Fibroblast of the conjunctiva (primary cell): Measurements from ENCODE around the gene SHANK1.

Experiments
- DNase-seq: peaks from one replicate; pipeline ENCODE4 v3.0.0-alpha.2; 2010; ENCODE audit warnings: low read depth

SHANK1 gene

DNA sequence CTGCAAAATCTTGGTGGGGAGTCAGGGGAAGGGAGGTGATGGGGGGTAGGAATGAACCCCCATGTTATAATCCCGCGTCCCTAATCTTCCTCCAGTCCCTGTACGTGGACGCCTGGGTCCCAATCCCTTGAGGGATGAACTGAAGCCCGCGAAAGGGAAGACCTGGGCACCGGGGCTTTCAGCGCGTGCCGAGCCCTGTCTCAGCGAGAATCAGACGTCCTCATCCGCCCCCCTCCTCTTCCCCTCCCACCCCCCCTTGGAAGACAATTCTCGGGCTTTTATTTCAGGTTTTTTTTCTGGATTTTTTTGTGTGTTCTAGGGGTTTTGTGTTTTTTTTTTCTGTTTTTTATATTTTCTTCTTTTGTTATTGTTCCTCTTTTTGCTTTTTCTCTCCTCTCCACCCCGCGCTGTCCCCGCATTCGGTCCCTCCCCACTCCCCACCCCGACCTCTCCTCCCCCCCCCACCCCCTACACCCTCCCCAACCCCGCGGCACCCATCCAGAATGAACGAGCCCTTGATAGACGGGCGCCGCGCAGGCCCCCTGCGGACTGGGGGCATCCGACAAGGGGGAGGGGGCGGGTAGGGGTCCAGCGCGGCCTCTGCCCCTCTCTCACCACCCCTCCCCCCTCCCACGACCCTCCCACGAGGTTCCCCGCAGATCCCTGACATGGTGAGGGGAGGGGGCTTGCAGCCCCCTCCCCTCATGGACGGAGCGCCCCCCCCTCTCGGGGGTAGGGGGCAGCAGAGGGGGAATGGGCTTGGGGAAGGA is 60.1 kb downstream of the SHANK1 start:
- DNase-seq = no peak

DNA sequence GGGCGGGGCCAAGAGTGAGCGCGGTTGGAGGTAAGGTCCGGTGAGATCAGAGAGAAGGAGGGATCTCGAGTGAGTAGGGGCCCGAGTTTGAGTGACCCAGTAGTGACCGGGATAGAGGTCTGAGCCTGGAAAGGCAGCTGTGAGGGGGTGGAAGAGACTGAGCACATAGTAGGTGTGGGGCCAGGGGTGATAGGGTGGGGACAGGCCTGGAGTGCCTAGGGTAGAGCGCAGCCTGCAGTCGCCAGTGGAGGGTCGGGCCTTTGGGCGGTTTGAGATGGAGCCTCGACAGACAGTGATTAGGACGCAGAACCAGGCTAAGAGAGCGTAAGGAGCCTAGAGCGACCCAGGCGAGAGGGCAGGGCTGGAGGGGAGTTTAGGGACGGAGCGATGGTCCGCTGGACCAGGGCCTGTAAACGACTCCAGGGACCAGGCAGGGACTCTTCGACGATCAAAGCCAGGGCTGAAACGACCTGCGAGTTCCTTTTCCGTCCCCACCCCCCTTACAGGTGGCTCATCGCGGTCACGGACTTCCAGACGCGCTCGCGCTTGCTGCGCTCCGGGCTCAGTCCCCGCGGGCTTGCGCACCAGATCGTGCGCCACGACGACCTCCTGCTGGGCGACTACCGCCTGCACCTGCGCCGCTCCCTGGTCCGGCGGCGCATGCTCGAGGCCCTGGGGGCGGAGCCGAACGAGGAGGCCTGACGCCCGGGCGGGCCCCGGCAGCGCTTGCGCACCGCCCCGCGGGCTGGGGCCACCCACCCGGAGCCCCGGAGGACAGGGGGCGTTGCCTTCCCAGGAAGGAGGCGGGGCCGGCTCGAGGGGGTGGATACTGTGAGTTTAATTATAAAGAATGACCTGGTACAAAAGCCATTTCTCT is 60.9 kb downstream of the SHANK1 start:
- DNase-seq = no peak

DNA sequence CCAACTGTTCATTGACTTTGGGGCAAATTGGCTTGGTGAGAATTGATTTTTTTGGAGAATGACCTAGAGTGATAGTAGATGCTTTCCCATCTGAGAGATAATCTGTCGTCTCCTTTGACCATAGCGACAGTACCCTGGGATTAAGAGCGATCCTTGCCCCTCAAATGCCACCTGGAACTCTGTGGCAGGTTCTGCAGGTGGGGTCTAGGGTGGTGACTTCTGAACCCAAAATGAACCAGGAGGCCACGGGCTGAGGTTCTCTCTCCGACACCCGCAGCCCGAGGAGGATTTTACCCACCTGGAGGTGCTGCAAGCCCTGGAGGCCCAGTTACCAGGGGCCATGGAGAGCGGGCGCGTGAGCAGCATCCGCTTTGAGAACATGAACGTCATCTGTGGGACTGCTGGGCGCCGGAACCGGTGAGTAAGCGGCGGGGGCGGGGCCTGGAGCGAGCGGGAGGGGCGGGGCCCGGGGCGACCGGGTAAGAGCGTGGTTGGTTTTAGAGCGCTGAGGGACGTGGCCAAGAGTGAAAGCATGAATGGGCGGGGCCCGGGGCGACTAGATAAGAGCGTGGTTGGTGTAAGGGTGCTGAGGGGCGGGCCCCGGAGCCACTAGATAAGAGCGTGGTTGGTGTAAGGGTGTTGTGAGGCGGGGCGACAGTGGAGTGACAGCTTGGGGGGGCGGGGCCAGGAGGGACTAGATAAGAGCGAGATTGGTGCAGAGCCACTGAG is 61.7 kb downstream of the SHANK1 start:
- peak; percentile 93 for DNase-seq

DNA sequence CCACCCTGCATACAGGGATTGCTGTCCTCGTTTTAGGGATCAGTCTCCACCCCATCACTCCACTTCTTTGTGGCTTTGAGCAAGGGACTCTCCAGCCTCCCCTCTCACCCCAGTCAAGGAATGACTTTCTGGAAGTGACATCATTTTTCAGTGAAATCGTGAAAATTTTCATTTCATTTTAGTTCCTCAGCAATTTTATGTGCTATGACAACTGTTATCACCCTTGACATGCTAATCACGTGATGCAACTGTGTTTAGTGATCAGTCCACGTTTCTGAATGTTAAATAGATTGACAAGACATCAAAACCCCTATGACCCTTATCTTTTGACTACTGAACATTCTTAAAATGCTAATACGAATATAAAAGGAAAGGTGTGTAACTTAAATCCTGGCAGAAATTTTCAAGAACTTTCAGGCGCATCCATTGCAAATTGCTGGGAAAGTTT is 62.4 kb downstream of the SHANK1 start:
- no peak for DNase-seq

- no peak for DNase-seq
These were observed 64.7 kb downstream of the SHANK1 start for GRCh38 chr19:50654882-50655281.

DNA sequence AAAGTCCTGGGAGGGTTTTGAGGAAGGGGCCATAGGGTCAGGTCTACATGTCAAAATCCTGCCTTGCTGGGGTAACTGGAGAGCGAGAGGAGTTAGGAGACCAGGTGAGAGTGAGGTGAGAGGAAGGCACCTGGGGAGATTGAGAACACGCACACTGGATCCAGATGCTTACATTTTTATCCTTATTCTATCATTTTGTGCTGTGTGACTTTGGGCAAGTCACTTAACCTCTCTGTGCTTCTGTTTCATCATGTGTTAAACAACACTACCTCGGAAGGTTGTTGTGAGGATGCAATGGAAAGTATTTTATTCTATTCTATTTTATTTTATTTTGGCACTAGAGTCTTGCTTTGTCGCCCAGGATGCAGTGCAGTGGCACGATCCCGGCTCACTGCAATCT is 66.9 kb downstream of the SHANK1 start:
- DNase-seq = no peak

DNA sequence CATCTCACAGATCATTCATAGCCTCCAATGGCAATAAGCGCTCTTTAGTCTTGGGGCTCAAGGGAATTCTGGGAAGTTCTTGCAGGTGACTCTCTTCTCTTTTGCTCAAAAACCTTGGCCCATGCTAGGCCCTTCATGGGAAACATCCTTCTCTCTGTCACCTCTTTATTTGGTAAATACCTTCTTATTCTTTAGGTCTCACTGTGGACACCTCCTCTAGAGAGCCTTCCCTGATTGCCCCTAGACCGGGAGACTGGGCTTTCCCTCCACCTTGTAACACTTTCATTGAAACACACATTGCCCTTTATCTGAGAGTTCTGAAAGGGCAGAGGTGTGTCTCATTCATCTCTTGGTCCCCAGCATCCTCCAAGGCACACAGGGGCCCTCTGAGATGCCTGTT is 68.4 kb downstream of the SHANK1 start:
- DNase-seq = no peak

DNA sequence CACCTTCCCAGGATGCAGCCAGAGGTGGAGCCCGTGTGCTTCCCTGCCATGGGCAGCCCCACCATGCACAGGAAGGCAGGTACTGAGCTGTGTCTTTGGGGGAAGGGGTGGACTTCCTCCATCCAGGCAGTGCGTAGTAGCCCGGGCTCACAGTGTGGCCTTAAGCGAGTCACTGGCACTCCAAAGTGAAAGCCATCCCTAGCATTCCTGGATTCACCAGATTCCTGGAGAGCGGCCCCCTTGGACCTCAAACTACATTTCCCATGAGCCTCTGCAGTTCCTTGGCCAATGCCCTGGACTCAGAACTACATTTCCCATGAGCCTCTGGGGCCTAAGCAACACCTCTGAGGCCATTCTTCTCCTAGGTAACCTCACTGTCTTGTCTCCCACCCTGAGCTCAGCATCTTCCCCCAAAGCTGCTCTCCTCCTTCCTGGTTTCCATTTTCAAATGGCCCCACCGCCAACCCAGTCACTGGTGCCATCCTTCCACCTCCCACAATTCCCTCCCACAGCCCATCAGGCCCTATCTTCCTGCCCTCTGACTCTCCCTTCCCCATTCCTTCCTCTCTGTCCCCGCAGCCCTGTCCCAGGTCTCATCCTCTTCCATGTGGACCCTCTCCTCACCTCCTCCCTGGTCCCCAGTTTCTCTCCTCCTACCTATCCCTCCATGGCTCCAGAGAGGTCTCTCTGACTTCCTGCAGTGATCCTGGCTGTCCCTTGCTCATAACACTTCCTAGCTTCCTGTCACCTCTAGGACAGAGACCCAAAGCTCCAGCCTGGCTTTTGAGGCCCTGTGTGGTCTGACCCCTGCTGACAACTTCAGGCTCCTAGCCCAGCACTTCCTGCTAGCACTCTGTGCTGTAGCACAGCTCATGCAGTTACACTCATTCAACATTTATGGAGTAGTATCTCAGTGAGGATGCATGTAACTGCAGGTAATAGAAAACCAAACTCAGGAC is 69.9 kb downstream of the SHANK1 start, which contains the start of gene C19orf81:
C19orf81 (plus strand) TSS at position 13 of the 959 bp plus-strand sequence; CDS start at position 13, 0 bp downstream.
- DNase-seq = no peak

DNA sequence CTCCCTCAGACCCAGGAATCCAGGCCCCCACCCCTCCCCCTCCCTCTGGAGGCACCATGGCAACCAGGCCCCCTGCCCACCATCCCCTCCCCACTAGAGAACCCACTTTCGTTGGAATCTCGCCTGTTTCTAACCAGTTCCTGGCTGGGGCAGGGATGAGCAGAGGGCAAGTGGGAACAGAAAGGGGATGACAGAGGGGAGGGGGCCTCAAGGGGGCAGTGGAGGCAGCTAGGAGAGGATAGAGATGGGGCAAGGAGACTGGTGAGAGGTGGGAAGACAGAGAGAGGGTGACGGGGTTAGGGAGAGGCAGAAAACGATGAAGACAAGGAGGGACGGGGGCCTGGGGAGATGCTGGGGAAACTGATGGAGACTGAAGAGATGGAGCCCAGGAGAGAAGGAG is 70.9 kb downstream of the SHANK1 start:
- DNase-seq = no peak

GRCh38 chr19:50647879-50648615 is 71.6 kb downstream of the SHANK1 start:
- no peak for DNase-seq

- peak; percentile 29 for DNase-seq
These were observed 73.4 kb downstream of the SHANK1 start for GRCh38 chr19:50646074-50646807.

DNA sequence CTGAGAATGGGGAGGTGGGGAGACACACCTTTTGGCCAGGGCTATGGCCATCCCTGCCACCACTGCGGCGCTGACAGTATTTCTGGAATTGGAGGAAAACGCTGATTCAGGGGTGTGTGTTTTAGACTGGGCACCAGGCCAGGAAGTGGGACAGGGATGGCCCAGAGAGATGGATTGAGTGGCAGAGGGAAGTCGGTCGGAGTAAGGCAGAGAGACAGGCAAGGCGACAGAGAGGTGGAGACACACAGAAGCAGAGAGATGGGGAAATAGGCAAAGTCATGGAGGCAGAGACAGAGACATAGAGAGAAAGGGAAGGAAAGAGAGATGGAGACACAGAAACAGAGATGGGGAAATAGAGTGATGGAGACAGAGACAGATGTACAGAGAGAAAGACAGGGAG is 74.5 kb downstream of the SHANK1 start:
- DNase-seq = no peak

DNA sequence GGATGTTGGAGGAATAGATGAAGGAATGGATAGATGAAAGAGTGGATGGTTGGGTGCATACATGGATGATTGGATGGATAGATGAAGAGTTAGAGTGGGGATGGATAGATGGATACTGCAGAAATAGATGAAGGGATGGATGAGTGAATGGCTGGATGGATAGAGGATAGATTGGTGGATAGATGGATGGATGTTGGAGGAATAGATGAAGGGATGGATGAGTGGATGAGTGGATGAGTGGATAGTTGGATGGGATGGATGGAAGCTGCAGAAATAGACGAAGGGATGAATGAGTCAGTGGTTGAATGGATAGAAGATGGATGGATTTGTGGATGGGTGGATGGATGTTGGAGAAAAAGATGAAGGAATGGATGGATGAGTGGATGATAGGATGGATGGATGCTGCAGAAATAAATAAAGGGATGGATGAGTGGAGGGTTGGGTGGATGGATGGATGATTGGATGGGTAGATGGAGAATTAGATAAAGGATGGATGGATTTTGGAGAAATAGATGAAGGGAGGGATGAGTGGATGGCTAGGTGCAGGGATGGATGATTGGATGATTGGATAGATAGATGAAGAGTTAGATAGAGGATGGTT is 75.2 kb downstream of the SHANK1 start:
- DNase-seq = no peak

DNA sequence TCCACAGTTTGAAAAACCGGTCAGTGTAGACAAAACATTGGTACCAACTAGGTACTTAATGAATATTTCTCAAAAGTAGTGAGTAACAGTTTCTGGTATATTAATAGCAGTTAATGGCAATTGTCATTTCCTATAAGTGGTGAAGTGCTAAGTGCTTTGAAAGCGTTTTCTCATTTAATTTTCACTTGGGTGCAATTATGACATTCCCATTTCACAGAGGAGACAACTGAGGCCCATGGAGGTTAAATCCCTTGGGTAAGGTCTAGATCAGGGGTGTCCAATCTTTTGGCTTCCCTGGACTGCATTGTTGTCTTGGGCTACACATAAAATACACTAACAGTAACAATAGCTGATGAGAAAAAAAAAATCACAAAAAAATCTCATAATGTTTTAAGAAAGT is 79.2 kb downstream of the SHANK1 start:
- no peak for DNase-seq

GRCh38 chr19:50639121-50640112 is 80.2 kb downstream of the SHANK1 start, which contains the start of gene SYT3:
Gene SYT3 (minus strand): TSS chr19:50639881. CDS start chr19:50637411, 2,470 bp downstream.
- DNase-seq = no peak

DNA sequence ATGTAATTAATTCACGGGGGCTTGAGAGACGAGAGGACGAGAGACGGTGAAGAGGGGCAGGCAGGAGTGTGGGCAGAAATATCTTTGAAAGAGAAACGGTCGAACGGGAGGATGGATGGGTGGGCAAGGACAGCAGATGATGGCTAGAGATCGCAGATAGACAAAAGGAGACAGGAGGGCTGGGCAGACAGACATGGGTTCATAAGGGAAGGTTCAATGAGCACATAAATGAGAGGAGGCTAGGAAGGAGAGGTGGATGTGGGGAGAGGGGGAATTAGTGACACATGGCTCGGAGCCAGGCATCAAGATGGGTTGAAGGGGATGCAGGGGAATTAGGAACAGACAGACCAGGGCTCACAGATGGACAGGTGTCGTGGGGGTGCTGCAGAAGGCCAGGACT is 81.0 kb downstream of the SHANK1 start:
- DNase-seq = no peak

DNA sequence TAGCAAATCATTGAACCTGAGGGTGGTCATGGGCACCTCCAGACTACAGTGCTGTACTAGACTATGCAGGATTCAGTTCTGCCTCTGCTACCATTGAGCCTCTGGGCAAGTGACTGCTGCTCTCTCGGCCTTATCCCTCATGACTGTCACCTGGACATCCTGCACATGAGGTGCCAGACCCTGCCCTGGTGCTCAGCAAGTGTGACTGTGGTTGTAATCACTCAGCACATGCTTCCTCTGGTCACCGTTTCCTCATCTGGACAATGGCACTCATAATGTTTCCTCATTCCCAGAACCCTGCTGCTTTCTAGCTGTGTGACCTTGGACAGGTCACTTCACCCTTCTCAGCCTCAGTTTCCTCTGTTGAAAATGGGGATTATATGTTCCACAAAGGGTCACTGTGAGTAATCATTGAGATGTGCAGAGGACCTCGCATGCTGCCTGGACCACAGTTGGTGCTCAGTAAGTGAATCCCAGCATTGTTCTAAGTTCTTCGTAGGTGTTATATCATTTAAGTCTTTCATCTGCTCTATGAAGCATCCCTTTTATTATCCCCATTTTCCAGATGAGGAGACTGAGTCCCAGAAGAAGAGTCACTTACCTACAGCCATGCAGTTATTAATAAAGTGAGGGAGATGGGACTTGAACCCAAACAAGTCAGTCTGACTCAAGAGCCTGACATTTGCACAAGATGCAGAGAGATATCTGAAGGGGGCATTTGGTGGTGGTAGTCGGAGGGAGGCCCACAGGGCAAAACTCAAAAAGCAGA is 83.1 kb downstream of the SHANK1 start:
- DNase-seq = no peak
